HepG2 (cell line): ENCODE measurements around the gene DENND2D. TPM values are rescaled to one million over a fixed set of nuclear protein-coding genes. Genes with fewer than 3 reads are reported as not detected.

Experiments
- ATAC-seq: fragments of 200-7000 bp; cut with Tn5 transposase; 3 replicates; pipeline ENCODE4 v1.9.1; 2020; ENCODE audit warnings: mild to moderate bottlenecking, moderate library complexity
- BruUV-seq: library from RNA; stranded (reverse); fragments of 400-500 nt; replicated peaks from 2 replicates; lab custom pipeline; 2021; lab: Mats Ljungman, UMichigan
- CTCF ChIA-PET: fragments of 300-600 bp; formaldehyde crosslinking; extraction: SDS; loops from one replicate; lab custom pipeline; 2021; ENCODE audit warnings: low total read pairs, inconsistent platforms, low intra/inter-chr PET ratio; lab: Yijun Ruan, JAX
- POLR2A ChIA-PET: fragments of 350-600 bp; sonication (Branson Sonifier 250); formaldehyde crosslinking; loops from one replicate; lab custom pipeline; 2020; ENCODE audit warnings: antibody characterized with exemption, inconsistent platforms; lab: Yijun Ruan, JAX
- DNase-seq: peaks from one replicate; pipeline ENCODE4 v3.0.0-alpha.2; 2015; ENCODE audit warnings: low spot score
- FAIRE-seq: peaks from 3 replicates; lab custom pipeline; 2011; peaks lifted over from hg19 to GRCh38; lab: Jason Lieb, UNC
- H2AFZ ChIP-seq: one replicate; pipeline ENCODE4 v1.6.1; 2011; ENCODE audit warnings: low read length, inconsistent platforms
- H3K27ac ChIP-seq: fragments of 300-600 bp; 3 replicates; pipeline ENCODE4 v1.8.0; 2011; ENCODE audit warnings: mixed run types, mild to moderate bottlenecking, mixed read lengths, low read length, inconsistent platforms; ENCODE audit not compliant: insufficient read depth; ENCODE audit errors: extremely low read length
- H3K27me3 ChIP-seq, 2 experiments: fragments of 200-600 bp in 1 of 2; 2 replicates in 1 of 2; 3 replicates in 1 of 2; pipeline versions ENCODE4 v1.6.0 to v1.8.0; 2011; ENCODE audit warnings: low read length in 2 of 2, mild to moderate bottlenecking in 2 of 2, moderate library complexity in 2 of 2, inconsistent platforms in 1 of 2; ENCODE audit not compliant: insufficient read depth in 2 of 2, control insufficient read depth in 1 of 2
- H3K36me3 ChIP-seq, 2 experiments: fragments of 200-600 bp in 1 of 2; replicated peaks in 1 of 2; 2 replicates in 1 of 2; 3 replicates in 1 of 2; pipeline versions ENCODE4 v1.5.1 to v1.8.0; 2011; ENCODE audit warnings: low read length in 2 of 2, inconsistent platforms in 1 of 2; ENCODE audit not compliant: insufficient read depth in 2 of 2, control insufficient read depth in 1 of 2
- H3K4me1 ChIP-seq: 2 replicates; pipeline ENCODE4 v1.5.1; 2012; ENCODE audit warnings: low read length, inconsistent platforms; ENCODE audit not compliant: insufficient read depth
- H3K4me2 ChIP-seq: 2 replicates; pipeline ENCODE4 v1.6.0; 2011; ENCODE audit warnings: low read depth, low read length, inconsistent platforms
- H3K4me3 ChIP-seq, 3 experiments: fragments of 200-600 bp in 1 of 3; sonication (generic), shearing (Covaris generic) in 1 of 3; replicated peaks in 1 of 3; 2 replicates each; pipeline ENCODE4 v1.5.1; 2011 to 2016; ENCODE audit warnings: low read length in 3 of 3, inconsistent platforms in 2 of 3, low read depth in 2 of 3, mild to moderate bottlenecking in 2 of 3, control low read depth in 1 of 3, mixed read lengths in 1 of 3; ENCODE audit not compliant: insufficient read depth in 1 of 3
- H3K79me2 ChIP-seq: one replicate; pipeline ENCODE4 v1.6.1; 2011; ENCODE audit warnings: low read length, inconsistent platforms; ENCODE audit not compliant: insufficient read depth
- H3K9ac ChIP-seq: 2 replicates; pipeline ENCODE4 v1.6.0; 2011; ENCODE audit warnings: mild to moderate bottlenecking, low read depth, low read length, inconsistent platforms; ENCODE audit not compliant: insufficient read depth
- H3K9me3 ChIP-seq: 2 replicates; pipeline ENCODE4 v1.5.1; 2012; ENCODE audit warnings: mild to moderate bottlenecking, low read length
- H4K20me1 ChIP-seq: 2 replicates; pipeline ENCODE4 v1.6.0; 2011; ENCODE audit warnings: inconsistent platforms, mild to moderate bottlenecking, low read length, moderate library complexity; ENCODE audit not compliant: insufficient read depth
- HOXA7 ChIP-seq: sonication (generic); formaldehyde crosslinking; IDR thresholded peaks from 2 replicates; pipeline ENCODE4 v1.8.1; 2022; ENCODE audit warnings: mild to moderate bottlenecking, missing genetic modification reagents, moderate library complexity
- HOXA9 ChIP-seq: sonication (generic); formaldehyde crosslinking; IDR thresholded peaks from 2 replicates; pipeline ENCODE4 v1.8.1; 2022; ENCODE audit warnings: missing genetic modification reagents, mild to moderate bottlenecking, moderate library complexity, borderline replicate concordance
- KAT2B ChIP-seq: fragments of 150-350 bp; IDR thresholded peaks from 2 replicates; pipeline ENCODE4 v1.6.1; 2014; ENCODE audit warnings: low read depth, low read length, borderline replicate concordance
- KIAA2018 ChIP-seq: sonication (generic); formaldehyde crosslinking; IDR thresholded peaks from 2 replicates; pipeline ENCODE4 v1.5.0; 2020; ENCODE audit warnings: mild to moderate bottlenecking, missing genetic modification reagents, borderline replicate concordance
- NFIB ChIP-seq: sonication (generic); formaldehyde crosslinking; IDR thresholded peaks from 2 replicates; pipeline ENCODE4 v1.9.0; 2021; ENCODE audit warnings: missing genetic modification reagents, mild to moderate bottlenecking, borderline replicate concordance
- PRDM10 ChIP-seq: sonication (generic); formaldehyde crosslinking; IDR thresholded peaks from 2 replicates; pipeline ENCODE4 v1.4.0; 2020; ENCODE audit warnings: low read depth, missing genetic modification reagents
- RBFOX2 ChIP-seq: fragments of 200-400 bp; formaldehyde crosslinking; IDR thresholded peaks from 2 replicates; pipeline ENCODE4 v1.6.1; 2017; ENCODE audit warnings: low read depth, mild to moderate bottlenecking, low read length
- RXRB ChIP-seq: IDR thresholded peaks from 2 replicates; pipeline ENCODE4 v1.6.1; 2016; ENCODE audit warnings: borderline replicate concordance, missing genetic modification reagents, missing compliant biosample characterization
- SMC3 ChIP-seq: IDR thresholded peaks from 2 replicates; pipeline ENCODE4 v1.6.1; 2011; ENCODE audit warnings: low read length, improper control_type of control experiment
- SOX6 ChIP-seq, 2 experiments: fragments of 450-650 bp in 1 of 2; sonication (generic) in 1 of 2; formaldehyde crosslinking in 1 of 2; IDR thresholded peaks; 2 replicates each; pipeline versions ENCODE4 v1.4.0 to v1.6.1; 2017 to 2020; ENCODE audit warnings: antibody characterized with exemption in 1 of 2, mild to moderate bottlenecking in 1 of 2, missing genetic modification reagents in 1 of 2
- ZFP36 ChIP-seq: fragments of 150-350 bp; IDR thresholded peaks from 2 replicates; pipeline ENCODE4 v1.6.1; 2018; ENCODE audit warnings: borderline replicate concordance, low read length, low read depth; ENCODE audit not compliant: partially characterized antibody
- ZNF124 ChIP-seq: sonication (generic); formaldehyde crosslinking; IDR thresholded peaks from 2 replicates; pipeline ENCODE4 v1.4.0; 2020; ENCODE audit warnings: missing genetic modification reagents
- ZNF230 ChIP-seq: sonication (generic); formaldehyde crosslinking; IDR thresholded peaks from 2 replicates; pipeline ENCODE4 v1.4.0; 2020; ENCODE audit warnings: mild to moderate bottlenecking, missing genetic modification reagents
- ZNF44 ChIP-seq: sonication (generic); formaldehyde crosslinking; IDR thresholded peaks from 2 replicates; pipeline ENCODE4 v1.5.1; 2020; ENCODE audit warnings: mild to moderate bottlenecking, missing genetic modification reagents
- in situ Hi-C: cut with HindIII; loops from 2 replicates; pipeline ENCODE4 v1.10.0; 2017; ENCODE audit warnings: low pct_unique_long_range_greater_than_20kb; ENCODE audit not compliant: extremely low pct_ligation_motif_present
- intact Hi-C: fragments of 100-400 bp; cut with micrococcal nuclease; formaldehyde crosslinking; loops from one replicate; pipeline ENCODE4 v1.10.0; 2022; ENCODE audit not compliant: unreplicated experiment
- polyA plus RNA-seq, 8 experiments: library from polyadenylated mRNA; depleted of rRNA in 3 of 8; stranded (reverse) in 7 of 8; unstranded in 1 of 8; fragments of >200 nt; fragmentation: Illumina TruSeq in 4 of 8; extraction: Trizol in 4 of 8; gene quantifications; 2 replicates each; pipeline versions ENCODE4 v1.2.1 to v1.2.3, GENCODE V29; 2011 to 2016; ENCODE audit warnings: low read depth in 4 of 8, missing spikeins in 1 of 8, mixed read lengths in 1 of 8; ENCODE audit not compliant: insufficient read depth in 1 of 8
- total RNA-seq, 5 experiments: library from RNA; depleted of rRNA; stranded (reverse); fragments of >200 nt; fragmentation: Illumina TruSeq; extraction: Trizol; gene quantifications; 2 replicates each; pipeline ENCODE4 v1.2.3, GENCODE V29; 2016; ENCODE audit warnings: low read depth in 1 of 5

DENND2D gene
- total and polyA plus RNA-seq, 2 of the 13 experiments (the other 11 are each of a cell fraction or from before 2014, with no cell fraction given), result 0.04 TPM; not detected in 1

DNA sequence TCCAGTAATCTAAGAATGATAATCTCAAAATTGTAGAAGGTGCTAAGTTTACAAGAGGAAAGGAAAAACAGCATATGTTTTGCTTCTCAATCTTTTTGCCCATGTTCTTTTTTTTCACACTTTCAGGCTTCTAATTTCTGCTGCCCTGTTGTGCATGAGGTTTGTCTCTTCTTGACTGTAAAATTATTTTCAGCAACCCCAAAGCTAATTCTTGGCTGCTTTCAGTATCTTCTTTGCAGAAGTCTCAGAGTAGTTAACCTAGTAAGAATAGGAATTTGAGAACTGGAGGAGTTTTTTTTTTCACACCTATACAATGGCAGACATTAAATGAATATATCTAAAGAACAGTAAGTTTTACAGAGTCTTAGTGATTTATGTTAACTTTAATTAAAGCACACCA, 26.4 kb downstream of the DENND2D start:
- H3K36me3 ChIP-seq, result peaks cover 3 to 44% of the 10 kb centered on the region in 2 experiments
- no peak overlapping the region for H3K4me2 ChIP-seq
- no peaks in the 10 kb centered on the region for H3K27me3 ChIP-seq
- no peak overlapping the region for H3K27ac ChIP-seq
- in situ Hi-C loops, result no loop called here
- H3K79me2 ChIP-seq, result no peaks in the 10 kb centered on the region
- H3K9me3 ChIP-seq, result no peaks in the 10 kb centered on the region
- no peak for FAIRE-seq
- no peak for DNase-seq
- H3K4me3 ChIP-seq, result no peak overlapping the region
- BruUV-seq, result no TSS peak
- ChIA-PET POLR2A (no interaction called here), CTCF (no interaction called here)
- H3K4me1 ChIP-seq, result no peaks in the 10 kb centered on the region
- no peak for ATAC-seq
- no peak overlapping the region for H2AFZ ChIP-seq
- H4K20me1 ChIP-seq, result no peaks in the 10 kb centered on the region
- no peak overlapping the region for H3K9ac ChIP-seq
- intact Hi-C loops, result no loop called here
- TF ChIP-seq KAT2B (no peak), ZFP36 (no peak), PRDM10 (CRISPR knock-in tag) (no peak), SOX6 (IDR thresholded peaks at IDR 0.05) (no peak), SOX6 (CRISPR knock-in tag; IDR thresholded peaks at IDR 0.05) (no peak), ZNF230 (no peak), ZNF124 (CRISPR knock-in tag) (no peak), ZNF44 (CRISPR knock-in tag) (no peak), SMC3 (no peak), NFIB (CRISPR knock-in tag) (no peak), RBFOX2 (no peak), KIAA2018 (CRISPR knock-in tag) (no peak), HOXA7 (CRISPR knock-in tag) (no peak), RXRB (CRISPR knock-in tag) (no peak), HOXA9 (no peak)
